ENCODE data around the gene VWDE.

DNA sequence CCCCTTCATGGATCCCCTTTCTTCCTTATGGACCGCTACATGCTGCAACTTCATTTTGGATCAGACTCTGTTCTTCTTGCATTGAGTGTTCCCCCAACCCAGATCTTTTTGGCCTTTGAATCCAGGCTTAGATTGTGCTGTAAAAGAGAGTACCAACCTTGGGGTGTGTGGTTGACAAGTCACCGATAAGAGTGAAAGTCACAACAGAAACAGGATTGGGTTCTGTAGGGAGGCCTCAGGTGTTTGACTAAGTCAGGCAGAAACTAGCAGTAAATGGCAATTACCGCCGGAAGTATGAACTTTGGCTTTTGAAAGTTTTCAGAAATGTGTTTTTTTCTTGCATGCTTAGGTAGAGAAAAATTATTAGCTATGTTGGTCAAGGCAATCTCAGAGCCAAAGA is 103.2 kb downstream of the VWDE start:
- TF ChIP-seq, protein P1, sequence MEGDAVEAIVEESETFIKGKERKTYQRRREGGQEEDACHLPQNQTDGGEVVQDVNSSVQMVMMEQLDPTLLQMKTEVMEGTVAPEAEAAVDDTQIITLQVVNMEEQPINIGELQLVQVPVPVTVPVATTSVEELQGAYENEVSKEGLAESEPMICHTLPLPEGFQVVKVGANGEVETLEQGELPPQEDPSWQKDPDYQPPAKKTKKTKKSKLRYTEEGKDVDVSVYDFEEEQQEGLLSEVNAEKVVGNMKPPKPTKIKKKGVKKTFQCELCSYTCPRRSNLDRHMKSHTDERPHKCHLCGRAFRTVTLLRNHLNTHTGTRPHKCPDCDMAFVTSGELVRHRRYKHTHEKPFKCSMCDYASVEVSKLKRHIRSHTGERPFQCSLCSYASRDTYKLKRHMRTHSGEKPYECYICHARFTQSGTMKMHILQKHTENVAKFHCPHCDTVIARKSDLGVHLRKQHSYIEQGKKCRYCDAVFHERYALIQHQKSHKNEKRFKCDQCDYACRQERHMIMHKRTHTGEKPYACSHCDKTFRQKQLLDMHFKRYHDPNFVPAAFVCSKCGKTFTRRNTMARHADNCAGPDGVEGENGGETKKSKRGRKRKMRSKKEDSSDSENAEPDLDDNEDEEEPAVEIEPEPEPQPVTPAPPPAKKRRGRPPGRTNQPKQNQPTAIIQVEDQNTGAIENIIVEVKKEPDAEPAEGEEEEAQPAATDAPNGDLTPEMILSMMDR (IDR thresholded peaks at IDR 0.05; ENCODE audit: poor library complexity, severe bottlenecking): no peak
- no peak for TF ChIP-seq EZH2 (IDR thresholded peaks at IDR 0.05; ENCODE audit: borderline replicate concordance, insufficient read depth, low read length, poor library complexity, severe bottlenecking)

Data from neural cell (in vitro differentiated cells).